ENCODE measurements around the gene NRF1.
"Not testable (repeated sequence)": the region's sequence is repeated elsewhere in the genome, so short reads cannot be mapped to it uniquely, and the experiment has no call there.

The NRF1 gene

DNA sequence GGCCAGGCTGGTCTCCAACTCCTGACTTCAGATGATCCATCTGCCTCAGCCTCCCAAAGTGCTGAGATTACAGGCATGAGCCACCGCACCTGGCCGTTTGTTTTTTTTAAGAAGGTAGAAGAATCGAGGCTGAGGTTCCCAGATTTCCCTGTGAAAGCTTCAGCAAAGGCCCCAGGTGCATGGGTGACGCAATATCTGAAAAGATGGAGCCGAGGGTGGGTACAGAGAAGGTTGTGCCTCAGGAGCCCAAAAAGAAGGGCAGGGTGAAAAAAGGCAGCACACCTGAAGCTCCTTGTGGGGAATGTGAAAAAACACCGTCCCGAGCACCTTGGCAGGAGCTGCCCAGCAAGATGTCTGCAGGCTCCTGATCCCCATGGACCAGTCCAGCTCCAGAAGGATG, 35.8 kb upstream of the NRF1 start:
- H3K9ac ChIP-seq: no peak overlapping the region
- no peaks in the 10 kb centered on the region for H3K79me2 ChIP-seq
- no peaks in the 10 kb centered on the region for H3K9me3 ChIP-seq (ENCODE audit: control insufficient read depth, low read length)
- H3K36me3 ChIP-seq (ENCODE audit: control insufficient read depth, insufficient read depth, low read length): no peaks in the 10 kb centered on the region
- H3K4me3 ChIP-seq (ENCODE audit: low read depth, low read length): no peak overlapping the region
- no peak overlapping the region for H3K27ac ChIP-seq
- H3K27me3 ChIP-seq (ENCODE audit: control insufficient read depth, insufficient read depth, low read length): no peaks in the 10 kb centered on the region
- no peak overlapping the region for H3K4me2 ChIP-seq (ENCODE audit: low read length)
- H2AFZ ChIP-seq: no peak overlapping the region
- TF ChIP-seq, protein P1, sequence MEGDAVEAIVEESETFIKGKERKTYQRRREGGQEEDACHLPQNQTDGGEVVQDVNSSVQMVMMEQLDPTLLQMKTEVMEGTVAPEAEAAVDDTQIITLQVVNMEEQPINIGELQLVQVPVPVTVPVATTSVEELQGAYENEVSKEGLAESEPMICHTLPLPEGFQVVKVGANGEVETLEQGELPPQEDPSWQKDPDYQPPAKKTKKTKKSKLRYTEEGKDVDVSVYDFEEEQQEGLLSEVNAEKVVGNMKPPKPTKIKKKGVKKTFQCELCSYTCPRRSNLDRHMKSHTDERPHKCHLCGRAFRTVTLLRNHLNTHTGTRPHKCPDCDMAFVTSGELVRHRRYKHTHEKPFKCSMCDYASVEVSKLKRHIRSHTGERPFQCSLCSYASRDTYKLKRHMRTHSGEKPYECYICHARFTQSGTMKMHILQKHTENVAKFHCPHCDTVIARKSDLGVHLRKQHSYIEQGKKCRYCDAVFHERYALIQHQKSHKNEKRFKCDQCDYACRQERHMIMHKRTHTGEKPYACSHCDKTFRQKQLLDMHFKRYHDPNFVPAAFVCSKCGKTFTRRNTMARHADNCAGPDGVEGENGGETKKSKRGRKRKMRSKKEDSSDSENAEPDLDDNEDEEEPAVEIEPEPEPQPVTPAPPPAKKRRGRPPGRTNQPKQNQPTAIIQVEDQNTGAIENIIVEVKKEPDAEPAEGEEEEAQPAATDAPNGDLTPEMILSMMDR (IDR thresholded peaks at IDR 0.05): no peak
- no peaks in the 10 kb centered on the region for H3K4me1 ChIP-seq

DNA sequence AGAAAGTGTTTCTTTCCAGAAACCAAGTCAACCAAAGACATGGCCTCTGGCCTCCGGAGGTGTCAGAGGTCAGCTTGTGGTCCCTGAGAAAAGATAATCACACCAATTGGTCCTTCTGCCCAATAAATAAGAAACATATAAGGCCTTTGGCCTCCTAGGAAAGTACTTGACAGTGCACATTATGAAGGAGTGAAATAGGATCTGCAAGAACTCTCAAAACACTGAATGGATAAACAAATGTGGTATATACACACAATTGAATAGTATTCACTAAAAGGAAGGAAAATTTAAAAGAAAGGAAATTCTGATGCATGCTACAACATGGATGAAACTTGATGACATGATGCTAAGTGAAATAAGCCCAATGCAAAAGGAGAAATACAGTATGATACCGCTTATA, 35.4 kb upstream of the NRF1 start:
- H3K4me2 ChIP-seq (ENCODE audit: low read length): no peak overlapping the region
- H3K27ac ChIP-seq: no peak overlapping the region
- no peak overlapping the region for H3K9ac ChIP-seq
- H3K27me3 ChIP-seq (ENCODE audit: control insufficient read depth, insufficient read depth, low read length): no peaks in the 10 kb centered on the region
- H2AFZ ChIP-seq: no peak overlapping the region
- no peaks in the 10 kb centered on the region for H3K79me2 ChIP-seq
- no peaks in the 10 kb centered on the region for H3K36me3 ChIP-seq (ENCODE audit: control insufficient read depth, insufficient read depth, low read length)
- H3K4me3 ChIP-seq (ENCODE audit: low read depth, low read length): no peak overlapping the region
- no peaks in the 10 kb centered on the region for H3K4me1 ChIP-seq
- no peaks in the 10 kb centered on the region for H3K9me3 ChIP-seq (ENCODE audit: control insufficient read depth, low read length)
- TF ChIP-seq, protein P1 (IDR thresholded peaks at IDR 0.05): no peak

DNA sequence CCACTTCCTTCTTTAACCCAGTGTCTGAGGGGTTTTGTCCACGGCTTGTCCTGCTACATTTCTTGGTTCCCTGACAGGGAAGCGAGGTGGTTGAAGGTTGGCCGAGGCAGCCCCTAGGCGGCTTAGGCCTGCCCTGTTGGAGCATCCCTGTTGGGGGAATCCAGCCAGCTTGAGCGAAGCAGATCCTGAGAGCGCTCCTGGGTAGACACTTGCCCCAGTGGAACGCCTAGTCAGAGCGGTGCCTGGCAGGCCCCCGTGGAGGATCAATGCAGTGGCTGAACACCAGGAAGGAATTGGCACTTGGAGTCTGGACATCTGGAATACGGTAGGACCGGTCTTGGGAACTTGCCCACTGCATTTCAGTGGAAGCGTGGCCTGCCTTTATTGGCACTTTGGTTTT, 32.7 kb upstream of the NRF1 start:
- Histone ChIP-seq H3K79me2 (no peaks in the 10 kb centered on the region), H3K4me3 (ENCODE audit: low read depth, low read length) (no peak overlapping the region), H3K36me3 (ENCODE audit: control insufficient read depth, insufficient read depth, low read length) (no peaks in the 10 kb centered on the region), H3K4me2 (ENCODE audit: low read length) (no peak overlapping the region), H3K9ac (no peak overlapping the region), H3K27ac (no peak overlapping the region), H3K4me1 (no peaks in the 10 kb centered on the region), H3K9me3 (ENCODE audit: control insufficient read depth, low read length) (no peaks in the 10 kb centered on the region), H3K27me3 (ENCODE audit: control insufficient read depth, insufficient read depth, low read length) (no peaks in the 10 kb centered on the region), H2AFZ (no peak overlapping the region)
- TF ChIP-seq, protein P1 (IDR thresholded peaks at IDR 0.05): no peak

DNA sequence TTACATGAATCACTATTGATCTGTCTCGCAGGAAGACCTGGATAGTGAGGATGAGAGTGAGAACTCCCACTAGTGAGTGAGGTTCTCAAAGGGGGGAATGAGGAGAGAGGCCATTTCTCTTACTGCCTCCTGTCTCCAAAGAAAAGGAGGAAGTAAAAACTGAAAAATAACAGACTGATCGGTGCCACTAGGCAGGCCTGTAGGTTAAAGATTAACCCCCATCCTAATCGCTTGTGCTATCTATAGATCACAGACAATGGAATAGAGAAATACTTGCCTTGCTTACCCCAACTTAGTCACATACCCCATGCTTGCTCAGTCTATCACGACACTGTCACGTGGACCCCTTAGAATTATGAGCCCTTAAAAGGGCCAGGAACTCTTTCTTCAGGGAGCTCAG, 25.3 kb upstream of the NRF1 start:
- H3K79me2 ChIP-seq; H3K9me3 ChIP-seq (ENCODE audit: control insufficient read depth, low read length); H3K9ac ChIP-seq; H3K36me3 ChIP-seq (ENCODE audit: control insufficient read depth, insufficient read depth, low read length); H2AFZ ChIP-seq; H3K27me3 ChIP-seq (ENCODE audit: control insufficient read depth, insufficient read depth, low read length); H3K4me2 ChIP-seq (ENCODE audit: low read length); H3K4me1 ChIP-seq; H3K4me3 ChIP-seq (ENCODE audit: low read depth, low read length); H3K27ac ChIP-seq: not testable (repeated sequence)

DNA sequence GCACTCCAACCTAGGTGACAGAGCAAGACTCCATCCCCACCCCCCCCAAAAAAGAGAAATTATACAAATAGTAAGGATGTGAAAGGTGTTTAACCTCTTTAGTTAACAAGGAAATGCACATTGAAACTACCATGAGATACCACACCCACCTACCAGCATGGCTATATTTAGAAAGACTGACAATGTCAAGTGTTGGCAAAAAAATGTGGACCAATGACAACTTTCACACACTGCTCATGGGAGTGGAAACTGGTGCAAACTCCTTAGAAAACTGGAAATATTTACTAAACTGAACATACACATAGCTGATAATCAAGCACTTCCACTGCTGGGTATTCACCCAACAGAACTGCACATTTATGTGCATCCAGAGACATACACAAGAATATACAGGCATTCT, 23.3 kb upstream of the NRF1 start:
- Histone ChIP-seq H3K27me3 (ENCODE audit: control insufficient read depth, insufficient read depth, low read length) (no peaks in the 10 kb centered on the region), H3K27ac (no peak overlapping the region), H3K9ac (no peak overlapping the region), H3K36me3 (ENCODE audit: control insufficient read depth, insufficient read depth, low read length) (no peaks in the 10 kb centered on the region), H2AFZ (no peak overlapping the region), H3K4me2 (ENCODE audit: low read length) (no peak overlapping the region), H3K79me2 (no peaks in the 10 kb centered on the region), H3K4me1 (no peaks in the 10 kb centered on the region), H3K4me3 (ENCODE audit: low read depth, low read length) (no peak overlapping the region), H3K9me3 (ENCODE audit: control insufficient read depth, low read length) (peaks cover 4% of the 10 kb centered on the region)
- TF ChIP-seq, protein P1 (IDR thresholded peaks at IDR 0.05): no peak
